Left hindlimb (tissue), 1 donor: ENCODE results near the gene CDK15.
"Not testable (repeated sequence)": the region's sequence is repeated elsewhere in the genome, so short reads cannot be mapped to it uniquely, and the experiment has no call there.

ENCODE experiments used
- DNase-seq: peaks from one replicate; pipeline ENCODE4 v3.0.0-alpha.2; 2018

Gene CDK15

GRCh38 chr2:201790291-201790690 lies 16.0 kb upstream of the CDK15 start:
- no peak for DNase-seq

- DNase-seq, result no peak
Observed at GRCh38 chr2:201790989-201791388, 15.3 kb upstream of the CDK15 start.

- DNase-seq, result no peak
Observed at GRCh38 chr2:201793631-201794030, 12.7 kb upstream of the CDK15 start.

- DNase-seq, result no peak
Observed at GRCh38 chr2:201794294-201794693, 12.0 kb upstream of the CDK15 start.

GRCh38 chr2:201795607-201796477 lies 10.5 kb upstream of the CDK15 start:
- DNase-seq, result no peak

- no peak for DNase-seq
Observed at GRCh38 chr2:201796478-201796865, 9.9 kb upstream of the CDK15 start.

- DNase-seq, result no peak
Observed at GRCh38 chr2:201797175-201797840, 9.0 kb upstream of the CDK15 start.

GRCh38 chr2:201798252-201798913 lies 8.0 kb upstream of the CDK15 start:
- DNase-seq, result no peak

GRCh38 chr2:201798914-201799285 lies 7.4 kb upstream of the CDK15 start:
- DNase-seq, result not testable (repeated sequence)

- DNase-seq, result peak; percentile 73
Observed at GRCh38 chr2:201807452-201807999, 1.2 kb downstream of the CDK15 start.

GRCh38 chr2:201808027-201808426 lies 1.7 kb downstream of the CDK15 start:
- no peak for DNase-seq

- DNase-seq, result no peak
Observed at GRCh38 chr2:201809633-201810032, 3.3 kb downstream of the CDK15 start.

- DNase-seq, result not testable (repeated sequence)
Observed at GRCh38 chr2:201810604-201811003, 4.3 kb downstream of the CDK15 start.

GRCh38 chr2:201813996-201814760 lies 7.8 kb downstream of the CDK15 start:
- no peak for DNase-seq

GRCh38 chr2:201816657-201817575 lies 10.6 kb downstream of the CDK15 start:
- no peak for DNase-seq

GRCh38 chr2:201820383-201821007 lies 14.2 kb downstream of the CDK15 start:
- DNase-seq, result no peak

GRCh38 chr2:201821080-201821479 lies 14.7 kb downstream of the CDK15 start:
- DNase-seq, result no peak

- no peak for DNase-seq
Observed at GRCh38 chr2:201824212-201824611, 17.9 kb downstream of the CDK15 start.

- no peak for DNase-seq
Observed at GRCh38 chr2:201827621-201828020, 21.3 kb downstream of the CDK15 start.

- no peak for DNase-seq
Observed at GRCh38 chr2:201828220-201828619, 21.9 kb downstream of the CDK15 start.

GRCh38 chr2:201830666-201831065 lies 24.3 kb downstream of the CDK15 start:
- no peak for DNase-seq
